HepG2 (cell line): Measurements from ENCODE around the gene STRADA. TPM values are rescaled to one million over a fixed set of nuclear protein-coding genes. Genes with fewer than 3 reads are reported as not detected.

Experiments
- AFF4 ChIP-seq: sonication (generic); formaldehyde crosslinking; IDR thresholded peaks from 2 replicates; pipeline ENCODE4 v1.4.0; 2020; ENCODE audit warnings: missing genetic modification reagents
- CEBPG ChIP-seq: IDR thresholded peaks from 2 replicates; pipeline ENCODE4 v1.6.1; 2016
- CENPBD1 ChIP-seq: sonication (generic); formaldehyde crosslinking; IDR thresholded peaks from 2 replicates; pipeline ENCODE4 v1.8.0; 2022; ENCODE audit warnings: missing genetic modification reagents, low read depth, mild to moderate bottlenecking, borderline replicate concordance
- CREB1 ChIP-seq, 2 experiments: fragments of 450-650 bp in 1 of 2; IDR thresholded peaks; 2 replicates each; pipeline ENCODE4 v1.6.1; 2016 to 2017; ENCODE audit warnings: control low read depth in 1 of 2, mild to moderate bottlenecking in 1 of 2, missing compliant biosample characterization in 1 of 2, missing genetic modification characterization in 1 of 2
- HMGXB4 ChIP-seq, 2 experiments: sonication (generic) in 1 of 2; formaldehyde crosslinking in 1 of 2; IDR thresholded peaks; 2 replicates each; pipeline versions ENCODE4 v1.4.0 to v1.6.1; 2018 to 2020; ENCODE audit warnings: missing genetic modification reagents in 2 of 2, borderline replicate concordance in 1 of 2, low read depth in 1 of 2, mild to moderate bottlenecking in 1 of 2, missing biosample characterization in 1 of 2
- IKZF4 ChIP-seq: sonication (generic); formaldehyde crosslinking; IDR thresholded peaks from 2 replicates; pipeline ENCODE4 v1.5.1; 2020; ENCODE audit warnings: borderline replicate concordance, mild to moderate bottlenecking, low read depth, missing genetic modification reagents; ENCODE audit errors: not compliant biosample characterization
- KDM5B ChIP-seq: sonication (generic); formaldehyde crosslinking; IDR thresholded peaks from 2 replicates; pipeline ENCODE4 v1.4.0; 2020; ENCODE audit warnings: missing genetic modification reagents, mild to moderate bottlenecking, borderline replicate concordance
- MIER3 ChIP-seq: IDR thresholded peaks from 2 replicates; pipeline ENCODE4 v1.6.1; 2016; ENCODE audit warnings: missing compliant biosample characterization, borderline replicate concordance
- NFE2 ChIP-seq: sonication (generic); formaldehyde crosslinking; IDR thresholded peaks from 2 replicates; pipeline ENCODE4 v1.4.0; 2020; ENCODE audit warnings: missing genetic modification reagents
- PRDM15 ChIP-seq: sonication (generic); formaldehyde crosslinking; IDR thresholded peaks from 2 replicates; pipeline ENCODE4 v1.4.0; 2020; ENCODE audit warnings: missing genetic modification reagents
- SMAD9 ChIP-seq: sonication (generic); formaldehyde crosslinking; IDR thresholded peaks from 2 replicates; pipeline ENCODE4 v1.5.1; 2020; ENCODE audit warnings: mild to moderate bottlenecking, missing genetic modification reagents
- SMC3 ChIP-seq: IDR thresholded peaks from 2 replicates; pipeline ENCODE4 v1.6.1; 2011; ENCODE audit warnings: low read length, improper control_type of control experiment
- ZBTB14 ChIP-seq: sonication (generic); formaldehyde crosslinking; IDR thresholded peaks from 2 replicates; pipeline ENCODE4 v1.4.0; 2020; ENCODE audit warnings: missing genetic modification reagents
- ZBTB20 ChIP-seq: sonication (generic); formaldehyde crosslinking; IDR thresholded peaks from 2 replicates; pipeline ENCODE4 v1.8.1; 2023; ENCODE audit warnings: missing genetic modification reagents, low read depth, mild to moderate bottlenecking, borderline replicate concordance
- ZNF224 ChIP-seq: sonication (generic); formaldehyde crosslinking; IDR thresholded peaks from 2 replicates; pipeline ENCODE4 v1.5.0; 2020; ENCODE audit warnings: mild to moderate bottlenecking, missing genetic modification reagents
- ZNF639 ChIP-seq: conservative IDR thresholded peaks from 2 replicates; pipeline ENCODE4 v1.6.1; 2018; ENCODE audit warnings: missing genetic modification reagents
- polyA plus RNA-seq, 8 experiments: library from polyadenylated mRNA; depleted of rRNA in 3 of 8; stranded (reverse) in 7 of 8; unstranded in 1 of 8; fragments of >200 nt; fragmentation: Illumina TruSeq in 4 of 8; extraction: Trizol in 4 of 8; gene quantifications; 2 replicates each; pipeline versions ENCODE4 v1.2.1 to v1.2.3, GENCODE V29; 2011 to 2016; ENCODE audit warnings: low read depth in 4 of 8, missing spikeins in 1 of 8, mixed read lengths in 1 of 8; ENCODE audit not compliant: insufficient read depth in 1 of 8
- total RNA-seq, 5 experiments: library from RNA; depleted of rRNA; stranded (reverse); fragments of >200 nt; fragmentation: Illumina TruSeq; extraction: Trizol; gene quantifications; 2 replicates each; pipeline ENCODE4 v1.2.3, GENCODE V29; 2016; ENCODE audit warnings: low read depth in 1 of 5

The STRADA gene
- total and polyA plus RNA-seq, 2 of the 13 experiments (the other 11 are each of a cell fraction or from before 2014, with no cell fraction given), result 17.6 to 17.9 TPM

- TF ChIP-seq PRDM15 (CRISPR knock-in tag) (no peak), AFF4 (no peak), SMC3 (peak; percentile 21; the same call in 1 of the 2 replicates), NFE2 (CRISPR knock-in tag) (no peak), KDM5B (no peak), ZBTB14 (CRISPR knock-in tag) (no peak), IKZF4 (no peak), HMGXB4 (CRISPR knock-in tag; IDR thresholded peaks at IDR 0.05; ENCODE audit: borderline replicate concordance in 1 of 2, low read depth in 1 of 2) (no peak; a peak in 1 of 4 replicates), ZBTB20 (CRISPR knock-in tag) (no peak), ZNF639 (CRISPR knock-in tag) (no peak), CEBPG (CRISPR knock-in tag) (peak; percentile 75), ZNF224 (CRISPR knock-in tag) (no peak), CENPBD1 (CRISPR knock-in tag) (no peak), CREB1 (IDR thresholded peaks at IDR 0.05) (no peak), CREB1 (CRISPR knock-in tag; IDR thresholded peaks at IDR 0.05) (no peak), SMAD9 (CRISPR knock-in tag) (no peak), MIER3 (CRISPR knock-in tag) (no peak)
Measured at GRCh38 chr17:63696381-63696961, 45.1 kb downstream of the STRADA start (continued).
